Spleen (tissue), 11 donors: ENCODE measurements around the gene RNF166. TPM values are rescaled to one million over a fixed set of nuclear protein-coding genes. Genes with fewer than 3 reads are reported as not detected.
A peak's percentile ranks its signal among the peaks of the same experiment; 100 is the strongest.

Experiments used
- DNase-seq: peaks from one replicate; pipeline ENCODE4 v3.0.0-alpha.2; 2020
- H3K27ac ChIP-seq, 8 donors: fragments of 200-600 bp; sonication (generic) in 7 of 8; 1 replicate in 4 of 8; 2 replicates in 4 of 8; pipeline versions ENCODE4 v1.5.0 to v1.8.0; 2016 to 2021; ENCODE audit warnings: inconsistent platforms in 4 of 8, mild to moderate bottlenecking in 4 of 8, moderate library complexity in 1 of 8
- H3K27me3 ChIP-seq, 7 donors: fragments of 200-600 bp; sonication (generic) in 6 of 7; replicated peaks in 1 of 7; 1 replicate in 4 of 7; 2 replicates in 3 of 7; pipeline versions ENCODE4 v1.5.0 to v1.8.0; 2016 to 2021; ENCODE audit warnings: inconsistent platforms in 3 of 7, mild to moderate bottlenecking in 1 of 7
- H3K36me3 ChIP-seq, 6 donors: fragments of 200-600 bp; sonication (generic) in 5 of 6; 1 replicate in 4 of 6; 2 replicates in 2 of 6; pipeline versions ENCODE4 v1.5.0 to v1.8.0; 2016 to 2021; ENCODE audit warnings: inconsistent platforms in 2 of 6
- H3K4me1 ChIP-seq, 6 donors: fragments of 200-600 bp; sonication (generic) in 5 of 6; 1 replicate in 3 of 6; 2 replicates in 3 of 6; pipeline versions ENCODE4 v1.5.0 to v1.8.0; 2016 to 2021; ENCODE audit warnings: inconsistent platforms in 3 of 6
- H3K4me3 ChIP-seq, 8 donors: fragments of 200-600 bp; sonication (generic) in 7 of 8; 1 replicate in 4 of 8; 2 replicates in 4 of 8; pipeline versions ENCODE4 v1.5.0 to v1.8.0; 2016 to 2021; ENCODE audit warnings: inconsistent platforms in 4 of 8, mild to moderate bottlenecking in 4 of 8, moderate library complexity in 2 of 8
- H3K9me3 ChIP-seq, 8 donors: fragments of 200-600 bp; sonication (generic) in 7 of 8; 1 replicate in 4 of 8; 2 replicates in 4 of 8; pipeline versions ENCODE4 v1.5.0 to v1.8.0; 2016 to 2021; ENCODE audit warnings: inconsistent platforms in 4 of 8
- POLR2A ChIP-seq, 3 donors: fragments of 450-650 bp; IDR thresholded peaks; one replicate each; pipeline ENCODE4 v1.5.1; 2017; ENCODE audit warnings: antibody characterized with exemption in 3 of 3, mild to moderate bottlenecking in 1 of 3
- POLR2AphosphoS5 ChIP-seq, 3 donors: sonication (generic); formaldehyde crosslinking; IDR thresholded peaks; one replicate each; pipeline ENCODE4 v1.5.1; 2017; ENCODE audit warnings: antibody characterized with exemption in 3 of 3
- WGBS, 5 donors: extraction: QIAGEN DNeasy Blood & Tissue Kit in 3 of 5; methylation state at CpG; one replicate each; pipeline versions ENCODE4 v1.1.5 to v1.1.7; 2013 to 2018; 5-methylcytosine and 5-hydroxymethylcytosine counted together
- intact Hi-C: fragments of 100-400 bp; cut with DNase I; formaldehyde crosslinking; loops from one replicate; pipeline ENCODE4 v1.15.0; 2023; ENCODE audit warnings: low total_unique reads
- polyA plus RNA-seq, 3 donors: library from polyadenylated mRNA; stranded (reverse); fragments of 200-250 nt; gene quantifications; one replicate each; pipeline ENCODE4 v1.2.1, GENCODE V29; 2013
- total RNA-seq, 7 donors: library from RNA; depleted of rRNA in 3 of 7; stranded (reverse); fragments of >200 nt in 3 of 7; fragmentation: NEBNext Ultra II Directional in 4 of 7; extraction: Animal tissue kit (Norgen Biotek cat#: 25700) in 4 of 7; gene quantifications; one replicate each; pipeline versions ENCODE4 v1.1.0 to v1.2.1, GENCODE V29; 2016 to 2021
- TF ChIP-seq, protein P1 (sequence below), 11 experiments: fragments of 200-600 bp in 7 of 11; fragments of 450-650 bp in 4 of 11; sonication (generic) in 4 of 11; IDR thresholded peaks in 8 of 11; conservative IDR thresholded peaks in 3 of 11; 1 replicate in 7 of 11; 2 replicates in 4 of 11; pipeline versions ENCODE4 v1.4.0 to v1.8.0; 2016 to 2021; ENCODE audit warnings: antibody characterized with exemption in 11 of 11, inconsistent platforms in 4 of 11, mild to moderate bottlenecking in 1 of 11
- donor health status: healthy with polysubstance abuse.
- donor health status: DM: no; HTN: no; CAD: no; lungs with moderate emphysema.
- donor health status: DM: no; HTN: no; CAD: no.
- donor health status: Bipolar disorder and iron deficiency.
- donor health status: healthy.
- donor health status: DM: no; HTN: no; CAD: no.
- donor health status: DM: yes; HTN: yes; CAD: no.

The RNF166 gene
- total and polyA plus RNA-seq, 10 donors = 55.7 to 135 (median 98.8) TPM

- no peak overlapping the region for H3K27ac ChIP-seq
- no peak overlapping the region for H3K4me3 ChIP-seq
- H3K4me1 ChIP-seq = no peaks in the 10 kb centered on the region
- no peak for DNase-seq
- no peaks in the 10 kb centered on the region for H3K9me3 ChIP-seq
- intact Hi-C loops = no loop called here
- peaks cover 24 to 100% (median 99%) of the 10 kb centered on the region in 6 donors for H3K36me3 ChIP-seq
- 95 to 98% (median 95%) methylated on average over 15 to 39 of the region's 39 CpGs for WGBS, 5 donors
- TF ChIP-seq POLR2A (IDR thresholded peaks at IDR 0.05) (no peak), POLR2AphosphoS5 (IDR thresholded peaks at IDR 0.05) (no peak)
- TF ChIP-seq, protein P1, sequence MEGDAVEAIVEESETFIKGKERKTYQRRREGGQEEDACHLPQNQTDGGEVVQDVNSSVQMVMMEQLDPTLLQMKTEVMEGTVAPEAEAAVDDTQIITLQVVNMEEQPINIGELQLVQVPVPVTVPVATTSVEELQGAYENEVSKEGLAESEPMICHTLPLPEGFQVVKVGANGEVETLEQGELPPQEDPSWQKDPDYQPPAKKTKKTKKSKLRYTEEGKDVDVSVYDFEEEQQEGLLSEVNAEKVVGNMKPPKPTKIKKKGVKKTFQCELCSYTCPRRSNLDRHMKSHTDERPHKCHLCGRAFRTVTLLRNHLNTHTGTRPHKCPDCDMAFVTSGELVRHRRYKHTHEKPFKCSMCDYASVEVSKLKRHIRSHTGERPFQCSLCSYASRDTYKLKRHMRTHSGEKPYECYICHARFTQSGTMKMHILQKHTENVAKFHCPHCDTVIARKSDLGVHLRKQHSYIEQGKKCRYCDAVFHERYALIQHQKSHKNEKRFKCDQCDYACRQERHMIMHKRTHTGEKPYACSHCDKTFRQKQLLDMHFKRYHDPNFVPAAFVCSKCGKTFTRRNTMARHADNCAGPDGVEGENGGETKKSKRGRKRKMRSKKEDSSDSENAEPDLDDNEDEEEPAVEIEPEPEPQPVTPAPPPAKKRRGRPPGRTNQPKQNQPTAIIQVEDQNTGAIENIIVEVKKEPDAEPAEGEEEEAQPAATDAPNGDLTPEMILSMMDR (IDR thresholded peaks at IDR 0.05 in 8 of 11, conservative IDR thresholded peaks at IDR 0.05 in 3 of 11) = no peak
- no peaks in the 10 kb centered on the region for H3K27me3 ChIP-seq
These were observed 16.7 kb upstream of the RNF166 start for GRCh38 chr16:88722784-88723506.

DNA sequence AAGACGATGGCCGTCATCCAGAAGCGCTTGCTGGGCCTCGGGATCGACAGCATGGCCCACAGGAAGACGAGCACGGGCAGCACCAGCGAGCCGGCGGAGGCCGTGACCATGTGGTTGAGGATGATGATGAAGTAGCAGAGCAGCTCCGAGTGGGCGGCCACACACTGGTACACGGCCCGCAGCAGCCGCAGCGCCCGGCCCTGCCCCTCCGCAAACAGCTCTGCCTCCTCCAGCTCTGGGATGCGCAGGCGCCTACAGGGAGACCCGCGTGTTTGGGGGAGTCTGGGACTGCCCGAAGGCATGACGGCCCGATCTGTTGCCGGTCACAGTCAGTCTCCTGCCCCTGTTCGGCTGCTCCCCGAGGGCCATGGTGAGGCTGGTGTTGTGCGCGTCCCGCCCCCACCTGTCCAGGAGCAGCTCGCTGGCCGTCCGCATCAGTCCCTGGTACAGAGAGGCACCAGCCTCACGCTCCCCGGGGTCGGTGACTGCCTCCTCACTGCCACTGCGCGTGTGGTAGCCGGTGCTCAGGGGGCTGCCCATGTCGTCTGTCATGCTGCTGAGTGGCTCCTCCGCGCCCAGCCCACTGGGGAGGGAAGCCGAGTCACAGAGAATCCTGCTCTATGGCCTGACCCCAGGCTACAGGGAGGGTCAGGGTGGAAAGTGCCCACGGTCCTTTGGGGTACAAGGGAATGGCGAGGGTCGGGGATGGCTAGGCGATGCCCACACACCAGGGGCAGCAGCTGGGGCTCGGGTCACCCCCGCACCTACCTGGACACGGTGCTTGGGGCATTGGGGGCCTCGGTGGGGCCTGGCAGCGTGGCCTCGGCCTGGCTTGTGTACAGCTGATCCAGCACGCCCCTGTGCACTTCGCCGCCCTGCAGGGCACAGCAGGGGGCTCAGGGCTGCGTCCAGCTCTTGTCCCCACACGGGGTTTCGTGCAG is 15.9 kb upstream of the RNF166 start:
- intact Hi-C loops = no loop called here
- Histone ChIP-seq H3K27me3 (no peaks in the 10 kb centered on the region), H3K27ac (no peak overlapping the region), H3K36me3 (peaks cover 24 to 100% (median 98%) of the 10 kb centered on the region in 6 donors), H3K4me3 (no peak overlapping the region), H3K9me3 (no peaks in the 10 kb centered on the region), H3K4me1 (no peaks in the 10 kb centered on the region)
- no peak for TF ChIP-seq POLR2A (IDR thresholded peaks at IDR 0.05)
- TF ChIP-seq POLR2AphosphoS5 (IDR thresholded peaks at IDR 0.05) = peak in 1 of 3 donors; percentile 23
- no peak for DNase-seq
- WGBS, 5 donors = 95 to 97% (median 96%) methylated on average over 41 to 61 of the region's 61 CpGs

DNA sequence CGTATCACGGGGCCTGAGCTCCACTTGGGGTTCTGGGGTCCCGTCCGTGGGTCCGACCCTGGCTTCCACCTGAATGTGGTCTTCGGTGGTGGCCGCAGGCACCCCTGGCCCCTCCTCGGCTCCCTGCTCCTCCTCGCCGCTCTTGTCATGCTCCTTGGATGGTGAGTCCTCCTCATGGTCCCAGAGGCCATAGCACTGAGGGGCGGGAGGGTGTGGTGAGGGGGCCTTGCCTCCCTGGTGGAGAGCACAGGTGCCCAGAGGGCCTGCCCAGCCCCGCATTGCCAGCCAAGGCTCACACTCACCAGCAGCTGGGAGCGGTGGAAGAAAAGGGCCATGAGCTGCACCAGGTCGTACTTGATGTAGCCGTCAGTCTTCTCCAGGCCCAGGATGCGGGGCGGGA is 15.0 kb upstream of the RNF166 start:
- intact Hi-C loops = no loop called here
- 93 to 96% (median 96%) methylated on average over 12 to 17 of the region's 17 CpGs for WGBS, 5 donors
- no peak for DNase-seq

DNA sequence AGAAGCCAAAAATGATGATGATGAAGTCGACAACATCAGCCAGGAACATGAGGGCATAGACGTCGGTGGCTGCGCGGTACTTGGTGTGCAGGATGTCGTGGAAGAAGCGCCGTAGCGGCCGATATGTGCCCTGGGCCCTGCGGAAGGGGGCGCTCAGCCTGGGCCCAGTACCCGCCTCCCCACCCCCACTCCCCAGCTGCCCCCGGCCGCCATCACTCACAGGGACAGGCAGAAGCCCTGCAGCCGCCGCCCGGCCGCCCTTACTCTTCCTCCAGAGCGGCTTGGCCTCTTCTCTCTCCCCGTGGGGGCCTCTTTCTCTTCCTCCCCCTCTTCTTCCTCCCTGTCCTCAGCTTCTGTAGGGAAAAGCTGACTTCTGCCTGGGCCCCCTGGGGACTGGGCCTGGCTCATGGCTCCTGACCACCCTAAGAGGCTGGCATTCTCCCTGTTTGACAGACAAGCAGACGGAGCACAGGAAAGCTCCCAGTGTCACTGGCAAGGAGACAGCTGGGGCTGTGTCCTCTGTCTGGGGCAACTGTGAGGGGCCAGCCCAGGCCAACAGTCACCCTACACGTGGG is 14.3 kb upstream of the RNF166 start:
- intact Hi-C loops = no loop called here
- no peak for DNase-seq
- Histone ChIP-seq H3K36me3 (peaks cover 19 to 100% (median 98%) of the 10 kb centered on the region in 6 donors), H3K4me3 (no peak overlapping the region), H3K27ac (no peak overlapping the region), H3K9me3 (no peaks in the 10 kb centered on the region), H3K27me3 (no peaks in the 10 kb centered on the region), H3K4me1 (no peaks in the 10 kb centered on the region)
- TF ChIP-seq POLR2AphosphoS5 (IDR thresholded peaks at IDR 0.05) = no peak
- TF ChIP-seq, protein P1 (IDR thresholded peaks at IDR 0.05 in 8 of 11, conservative IDR thresholded peaks at IDR 0.05 in 3 of 11) = no peak
- TF ChIP-seq POLR2A (IDR thresholded peaks at IDR 0.05) = no peak
- 90 to 94% (median 91%) methylated on average over 19 to 23 of the region's 23 CpGs for WGBS, 5 donors

More for the DNA sequence above, 15.0 kb upstream of the RNF166 start:
- Histone ChIP-seq H3K4me3 (no peak overlapping the region), H3K27ac (no peak overlapping the region), H3K4me1 (no peaks in the 10 kb centered on the region), H3K9me3 (no peaks in the 10 kb centered on the region), H3K36me3 (peaks cover 24 to 100% (median 98%) of the 10 kb centered on the region in 6 donors), H3K27me3 (no peaks in the 10 kb centered on the region)
- TF ChIP-seq, protein P1 (IDR thresholded peaks at IDR 0.05 in 8 of 11, conservative IDR thresholded peaks at IDR 0.05 in 3 of 11) = no peak
- TF ChIP-seq POLR2A (IDR thresholded peaks at IDR 0.05) = no peak
- no peak for TF ChIP-seq POLR2AphosphoS5 (IDR thresholded peaks at IDR 0.05)
